ENCODE data around the gene NTM.

NTM gene

DNA sequence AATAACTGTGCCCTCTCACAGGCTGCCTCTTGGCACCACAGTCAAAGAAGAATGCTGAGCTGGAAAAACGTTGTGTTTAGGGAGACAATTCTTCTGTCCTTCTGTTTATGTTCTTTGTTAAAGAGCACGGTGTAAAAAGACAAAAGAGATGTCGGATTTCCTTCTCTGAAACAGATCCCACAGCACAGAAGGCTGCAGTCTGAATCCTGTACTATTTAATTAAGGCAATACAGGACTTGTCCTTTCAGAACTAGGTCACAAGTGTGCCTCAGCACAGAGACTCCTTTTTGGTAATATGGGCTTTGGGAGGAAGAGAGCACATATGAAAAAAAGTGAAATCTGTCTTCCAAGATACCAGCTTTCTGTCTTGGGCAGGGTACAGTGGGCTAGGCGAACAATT is 201.2 kb downstream of the NTM start:
- DNase-seq: no peak

DNA sequence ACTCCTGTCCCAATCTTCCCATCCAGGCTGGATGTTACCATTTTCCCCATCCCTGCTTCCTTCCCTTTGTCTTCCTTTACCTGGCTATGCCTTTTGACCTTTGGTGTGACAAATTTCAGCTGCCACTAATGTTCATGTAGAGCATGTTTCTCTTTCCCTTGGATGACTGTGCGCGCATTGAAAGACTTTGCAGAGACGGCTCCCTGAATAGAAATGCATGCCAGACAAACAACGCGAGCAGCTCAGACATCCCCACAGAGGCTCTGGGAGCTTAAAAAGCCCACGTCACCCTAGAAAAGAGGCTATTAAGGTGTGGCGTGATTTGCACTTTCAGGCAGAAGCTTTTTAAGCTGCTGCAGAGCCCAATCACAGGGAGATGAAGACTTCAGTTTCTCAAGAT is 202.0 kb downstream of the NTM start:
- DNase-seq: no peak

DNA sequence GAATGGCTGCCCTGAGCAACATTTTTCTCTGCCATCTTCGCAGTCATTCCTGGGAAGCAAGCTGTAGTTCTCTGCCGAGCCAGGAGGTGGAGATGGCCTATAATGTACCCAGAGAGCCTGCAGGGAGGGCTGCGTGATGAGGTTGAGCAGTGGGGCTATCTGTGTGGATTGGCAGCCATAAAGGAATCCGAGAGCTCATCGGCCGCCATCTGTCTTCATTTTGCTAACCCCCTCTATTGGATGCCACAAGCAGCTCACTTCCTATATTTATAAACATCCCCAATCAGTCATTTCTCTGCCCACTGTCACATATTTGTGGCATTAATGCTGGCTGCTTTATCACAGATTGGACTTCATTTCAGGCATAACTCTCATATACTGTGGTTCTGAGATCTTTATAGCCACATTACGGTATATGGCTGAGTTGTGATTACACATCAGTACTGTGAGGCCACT is 209.5 kb downstream of the NTM start:
- DNase-seq: no peak

DNA sequence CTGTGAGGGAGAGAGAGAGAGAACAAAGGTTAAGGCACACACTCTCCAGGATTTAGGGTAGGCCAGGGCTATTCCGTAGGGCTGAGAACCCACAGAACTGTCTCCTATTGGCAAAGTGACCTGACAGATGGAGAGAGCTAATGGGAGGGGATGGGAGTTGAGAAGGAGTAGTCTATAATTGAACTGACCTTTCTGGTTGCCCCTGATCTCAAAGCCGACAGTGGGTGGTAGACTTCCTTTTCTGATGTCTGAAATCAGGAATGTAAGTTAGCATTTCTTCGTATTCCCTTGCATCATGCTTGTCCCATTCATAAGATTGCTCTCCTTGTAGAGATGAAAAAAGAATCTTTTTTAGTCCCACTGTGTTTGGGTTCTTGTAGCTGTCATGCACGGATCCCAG is 210.1 kb downstream of the NTM start:
- DNase-seq: no peak

DNA sequence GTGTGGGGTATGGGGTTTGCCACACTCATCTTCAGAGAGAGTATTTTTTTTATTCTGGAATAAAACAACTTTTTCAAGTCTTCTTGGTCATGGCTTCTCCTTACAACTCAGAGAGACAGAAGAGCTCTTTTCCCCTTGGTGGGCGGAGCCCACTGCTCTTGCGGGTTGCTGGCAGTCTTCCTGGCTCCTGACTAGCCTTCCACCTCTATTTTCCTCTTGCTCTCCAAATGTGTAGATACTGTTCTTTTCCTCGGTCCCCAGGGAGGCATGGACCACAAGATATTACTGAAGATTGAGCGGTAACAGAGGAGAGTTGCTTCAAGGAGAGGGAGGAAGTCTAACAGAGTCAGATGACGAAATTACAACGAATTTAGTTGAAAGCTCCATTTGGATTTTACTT is 210.6 kb downstream of the NTM start:
- no peak for DNase-seq

DNA sequence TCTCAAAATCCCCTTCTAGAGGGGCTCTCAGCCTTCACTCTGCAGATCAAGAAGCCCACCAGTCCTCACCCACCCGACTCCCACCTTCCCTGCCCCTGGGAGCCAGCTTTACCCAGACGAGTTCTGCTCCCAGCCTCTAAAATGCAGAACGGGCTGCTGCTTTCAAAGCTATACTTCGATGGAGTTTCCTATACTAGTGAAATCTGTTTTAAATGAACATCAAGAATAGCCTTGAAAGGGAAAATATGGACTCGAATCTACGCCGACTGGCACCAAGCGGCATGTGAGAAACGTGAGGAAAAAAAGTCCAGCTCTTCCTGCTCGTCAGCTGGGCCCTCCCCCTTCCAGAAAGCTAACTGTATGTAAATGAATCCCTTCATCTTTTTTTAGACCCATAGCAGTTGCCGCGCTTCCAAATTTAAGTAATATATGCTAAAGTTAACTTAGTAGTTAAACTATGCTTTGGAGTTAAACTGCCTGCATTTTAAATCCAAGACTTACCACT is 211.7 kb downstream of the NTM start:
- DNase-seq: no peak

DNA sequence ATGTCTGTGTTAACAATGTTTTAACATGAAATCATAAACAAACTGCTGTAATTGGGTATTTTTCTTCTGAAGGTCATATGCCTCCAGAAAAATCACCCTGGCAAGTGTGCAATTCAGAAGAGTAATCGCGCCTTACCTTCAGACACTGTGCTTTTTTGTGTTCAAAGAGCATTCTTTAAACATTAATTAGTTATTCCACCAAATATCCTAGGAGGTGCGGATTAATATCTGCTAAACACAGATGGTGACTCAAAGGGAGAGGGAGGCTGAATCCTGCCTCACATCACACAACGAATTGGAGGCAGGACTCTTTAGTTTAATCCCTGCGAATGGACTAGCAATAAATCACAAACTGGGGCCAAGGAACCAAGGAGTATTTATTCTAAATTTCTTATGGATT is 213.0 kb downstream of the NTM start:
- DNase-seq: no peak

DNA sequence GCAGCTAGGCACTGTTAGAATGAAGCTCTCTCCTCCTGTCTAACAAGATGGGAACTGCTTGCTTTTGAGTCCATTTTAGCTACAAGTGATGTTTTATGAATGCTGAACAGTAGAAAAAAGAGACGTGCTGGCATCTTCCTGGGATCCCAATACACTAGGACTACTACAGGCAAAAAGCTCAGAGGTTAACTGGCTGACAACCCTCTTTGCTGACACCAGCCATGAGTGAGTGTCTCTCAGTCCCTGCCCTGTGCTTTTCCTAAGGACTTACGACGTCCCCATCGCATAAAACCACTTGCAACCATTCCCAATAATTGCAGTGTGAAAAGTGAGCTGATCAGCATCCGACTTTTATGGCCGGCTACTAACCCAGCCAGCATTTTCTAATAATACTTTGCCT is 213.5 kb downstream of the NTM start:
- no peak for DNase-seq

DNA sequence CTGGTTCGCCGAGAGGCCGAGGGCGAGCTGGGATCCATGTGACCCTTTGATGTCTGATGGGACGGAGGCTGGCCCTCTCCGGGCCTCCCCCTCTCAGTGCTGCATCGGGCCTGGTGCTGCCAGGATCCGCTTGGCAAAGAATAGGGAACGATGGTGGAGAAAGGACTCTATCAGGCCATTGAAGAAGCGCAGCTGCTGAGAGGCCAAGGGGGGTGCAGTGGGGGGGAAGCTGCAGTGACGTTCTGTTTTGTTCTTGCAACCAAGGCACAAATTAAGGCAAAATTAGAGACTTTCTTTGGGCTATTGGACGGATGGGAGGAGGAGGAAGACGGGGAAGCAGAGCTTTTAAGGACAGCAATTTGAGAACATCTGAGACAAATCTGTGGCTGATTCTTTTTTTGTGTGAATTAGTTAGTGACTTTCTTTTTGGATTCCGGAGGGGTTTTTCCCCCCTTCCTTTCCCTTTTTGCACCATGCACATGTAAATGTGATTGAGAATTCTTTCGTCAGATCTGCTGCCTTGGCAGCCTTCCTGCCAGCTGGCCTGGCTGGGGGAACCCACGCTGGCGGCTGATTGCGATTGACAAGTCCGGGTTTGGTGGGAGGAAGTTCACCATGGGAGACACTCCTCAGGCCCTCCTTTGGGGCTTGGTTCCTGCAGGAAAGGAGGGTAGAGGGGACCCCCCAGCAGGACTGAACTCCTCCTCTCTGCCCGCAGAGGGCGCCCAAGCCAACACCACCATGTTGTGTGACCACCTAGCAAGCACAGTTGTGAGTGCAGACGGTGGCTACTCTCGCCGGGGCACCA is 214.6 kb downstream of the NTM start:
- no peak for DNase-seq

DNA sequence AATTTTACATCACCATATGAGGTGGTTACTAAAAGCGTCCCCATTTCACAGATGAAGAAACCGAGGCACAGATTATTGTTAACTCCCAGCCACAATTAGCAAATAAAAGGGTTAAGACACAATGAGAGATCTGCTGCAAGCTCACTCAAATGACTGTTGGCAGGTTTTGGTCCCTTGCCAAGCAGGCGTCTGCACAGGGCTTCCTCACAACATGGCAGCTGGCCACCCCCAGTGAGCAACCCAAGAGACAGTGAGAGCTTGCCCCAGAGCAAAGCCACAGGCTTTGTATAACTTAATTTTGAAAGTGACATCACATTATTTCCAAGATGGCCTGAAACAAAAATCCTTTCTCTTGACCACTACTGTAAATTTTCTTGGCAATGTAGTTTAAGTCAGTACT is 217.6 kb downstream of the NTM start:
- DNase-seq: no peak

DNA sequence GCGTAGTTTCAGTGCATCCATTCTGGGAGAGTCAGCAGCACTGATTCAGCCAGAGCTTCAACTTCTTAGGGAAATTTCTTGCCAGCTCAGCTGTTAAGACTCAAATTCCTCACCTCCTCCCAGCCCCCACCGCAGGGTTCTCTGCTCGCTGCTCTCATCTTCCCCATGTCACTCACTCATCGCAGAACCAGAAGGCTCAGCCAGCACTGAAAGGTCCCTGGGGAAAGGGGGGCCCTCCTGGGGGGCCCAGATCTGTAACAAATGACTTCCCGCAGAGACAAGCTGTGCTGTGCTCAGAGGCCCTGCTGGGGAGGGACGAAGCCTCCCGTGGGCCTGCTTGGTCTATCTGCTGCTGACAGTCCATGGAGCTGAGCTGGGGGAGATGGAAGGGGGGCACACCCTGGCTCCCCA is 220.6 kb downstream of the NTM start:
- DNase-seq: no peak

DNA sequence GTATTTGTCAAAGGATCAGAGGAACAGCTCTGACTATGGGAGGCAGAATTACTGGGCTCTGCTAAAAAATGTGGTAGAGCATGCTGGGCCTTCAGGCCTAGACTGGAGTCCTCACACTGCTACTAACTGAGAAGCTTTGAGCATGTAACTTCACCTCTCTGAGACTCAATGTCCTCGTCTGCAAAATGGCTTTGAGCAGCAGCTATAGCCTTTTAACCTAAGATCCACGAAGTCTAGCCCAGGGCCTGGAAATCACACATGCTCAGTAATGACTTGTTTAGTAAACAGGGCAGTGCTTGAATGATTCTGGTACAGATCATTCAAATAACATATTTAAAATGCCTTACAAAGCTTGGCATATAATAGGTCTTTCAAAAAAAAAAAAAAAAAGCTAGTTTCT is 221.7 kb downstream of the NTM start:
- DNase-seq: no peak

DNA sequence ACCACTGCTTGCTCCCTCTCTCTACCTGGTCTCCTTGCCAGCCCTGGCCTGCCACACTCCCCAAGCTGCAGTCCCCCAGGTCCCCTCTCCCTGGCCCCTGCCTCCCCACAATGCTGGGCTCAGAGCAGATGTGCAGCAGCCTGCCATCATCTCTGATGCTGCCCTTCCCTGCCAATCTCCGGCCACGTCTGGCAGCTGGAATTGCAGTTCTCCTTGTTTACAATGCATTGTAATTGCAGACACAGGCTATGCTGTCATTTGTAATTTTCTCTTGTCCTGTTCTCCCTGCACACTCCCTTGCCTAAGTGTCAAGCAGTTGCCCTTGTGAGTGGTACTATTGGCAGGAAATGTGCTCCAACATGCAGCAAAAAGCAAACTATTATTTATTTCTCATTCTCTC is 222.3 kb downstream of the NTM start:
- no peak for DNase-seq

DNA sequence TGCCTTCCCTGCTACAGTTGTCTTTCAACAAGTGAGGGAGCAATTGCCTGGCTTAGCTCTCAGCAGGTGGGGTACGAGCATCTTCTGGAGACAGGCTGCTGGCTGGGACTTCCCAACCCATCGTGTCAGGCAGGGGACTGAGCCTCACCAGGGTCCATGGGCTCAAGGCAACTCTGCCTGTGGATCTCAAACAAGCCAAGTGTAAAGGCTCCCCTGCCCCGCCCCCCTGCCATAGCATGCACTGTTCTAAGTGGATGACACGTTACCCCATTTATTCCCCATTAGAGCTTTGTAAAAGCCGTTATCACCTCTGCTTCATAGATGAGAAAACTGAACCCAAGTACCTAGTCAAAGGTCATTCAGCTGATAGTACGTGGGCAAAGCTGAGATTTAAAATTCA is 222.9 kb downstream of the NTM start:
- DNase-seq: no peak

DNA sequence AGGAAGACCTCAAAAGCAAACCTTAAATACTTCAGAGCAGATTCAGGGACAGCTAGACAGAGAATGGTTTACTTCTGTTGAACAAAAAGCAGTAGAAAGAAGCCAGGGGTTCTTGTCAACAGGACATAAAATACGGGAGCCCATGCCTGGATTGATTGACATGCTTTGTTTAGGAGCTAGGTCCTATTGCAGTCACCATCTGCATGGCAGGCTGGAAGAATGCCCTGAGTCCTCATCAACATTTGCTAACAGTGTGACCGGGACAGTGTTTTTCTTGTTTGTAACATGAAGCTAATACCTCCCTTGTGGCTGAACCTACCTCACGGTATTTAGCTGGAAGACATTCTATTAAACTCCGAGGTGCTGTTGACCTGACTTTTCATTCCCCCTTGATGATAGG is 225.4 kb downstream of the NTM start:
- no peak for DNase-seq

DNA sequence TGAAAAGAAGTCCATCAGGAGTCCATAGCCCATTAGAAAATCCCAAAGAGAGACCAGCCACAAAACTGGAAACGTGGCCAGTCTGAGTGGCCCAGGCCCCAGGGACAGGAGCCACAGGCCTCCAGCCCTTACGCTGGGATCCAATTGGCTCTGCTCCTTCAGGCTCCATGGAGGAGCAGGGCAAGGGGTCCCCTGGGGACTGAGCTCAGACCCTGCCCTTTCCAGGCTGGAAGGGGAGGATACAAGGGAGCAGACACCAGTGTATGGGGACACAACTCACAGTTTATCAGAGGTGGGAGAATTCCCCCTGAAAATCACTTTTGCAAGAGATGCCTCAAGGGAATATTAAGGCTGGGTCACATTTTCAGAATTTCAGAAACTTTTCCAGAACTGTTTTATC is 227.5 kb downstream of the NTM start:
- DNase-seq: no peak

DNA sequence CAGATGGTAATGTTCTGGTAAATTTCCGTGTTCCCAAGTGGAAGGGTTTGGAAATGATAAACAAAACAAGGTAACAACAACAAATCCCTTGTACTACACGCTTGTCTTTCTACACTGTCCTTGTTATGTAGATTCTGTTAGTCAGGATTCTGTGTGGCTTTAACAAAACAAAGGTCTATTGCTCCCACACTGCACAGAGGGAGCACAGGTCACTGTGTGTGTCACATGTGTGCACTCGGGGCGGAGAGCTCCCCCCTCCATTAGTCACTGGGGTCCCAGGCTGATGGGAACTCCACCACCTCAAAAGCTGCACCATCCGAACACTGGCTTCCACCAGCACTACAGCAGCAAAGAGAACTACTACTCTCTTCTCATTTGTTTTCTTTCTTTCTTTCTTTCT is 227.9 kb downstream of the NTM start:
- DNase-seq: no peak

DNA sequence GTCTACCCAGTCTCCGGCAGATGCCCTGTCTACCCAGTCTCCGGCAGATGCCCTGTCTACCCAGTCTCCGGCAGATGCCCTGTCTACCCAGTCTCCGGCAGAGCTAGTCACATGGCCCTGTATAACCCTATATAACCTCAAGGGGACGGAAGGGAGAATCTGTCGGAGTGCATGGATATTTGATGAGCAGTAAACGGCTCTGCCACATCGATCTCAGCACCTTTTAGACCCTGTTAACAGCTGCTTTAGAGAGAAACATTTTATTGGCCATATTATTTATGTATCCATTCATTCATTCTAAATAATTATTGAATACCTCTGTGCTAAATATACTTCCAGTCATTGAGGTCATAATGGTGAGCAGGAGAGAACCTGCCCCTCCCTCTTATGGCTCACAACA is 228.9 kb downstream of the NTM start:
- no peak for DNase-seq

DNA sequence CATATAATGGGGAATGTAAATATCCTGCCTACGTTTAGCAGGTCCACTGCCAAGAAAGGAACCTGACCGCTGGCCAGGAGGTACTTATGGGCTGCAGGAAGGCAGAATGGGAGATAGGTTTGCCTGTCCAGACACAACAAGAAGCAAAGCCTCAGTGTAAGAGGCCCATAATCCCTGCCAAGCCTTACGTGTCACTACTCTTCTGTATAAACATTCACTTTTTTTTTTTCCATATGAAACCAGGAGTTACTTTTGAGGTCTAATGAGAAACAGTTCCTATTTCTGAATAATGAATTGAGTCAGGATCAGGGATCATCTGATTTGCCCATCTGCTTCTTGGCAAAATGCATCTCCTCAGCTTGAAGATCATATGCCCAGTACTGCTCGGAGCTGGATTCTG is 230.2 kb downstream of the NTM start:
- no peak for DNase-seq

DNA sequence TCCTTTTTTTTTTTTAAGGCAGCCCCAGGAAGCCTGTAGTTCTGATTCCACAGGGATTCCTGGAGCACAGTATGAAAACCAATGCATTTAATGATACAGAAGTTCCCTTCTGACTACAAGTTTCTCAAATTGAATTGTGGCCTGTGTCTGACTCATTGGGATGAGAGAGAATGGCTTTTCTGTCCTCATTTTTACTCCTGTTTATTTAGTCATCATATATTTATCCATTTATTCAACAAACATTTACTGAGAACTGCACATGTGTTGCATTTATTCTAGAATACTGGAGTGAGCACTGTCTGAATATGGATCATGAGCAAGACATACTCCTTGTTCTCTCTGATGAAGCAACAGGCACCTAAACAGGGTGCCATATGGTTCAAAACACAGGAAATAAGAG is 231.2 kb downstream of the NTM start:
- DNase-seq: no peak

DNA sequence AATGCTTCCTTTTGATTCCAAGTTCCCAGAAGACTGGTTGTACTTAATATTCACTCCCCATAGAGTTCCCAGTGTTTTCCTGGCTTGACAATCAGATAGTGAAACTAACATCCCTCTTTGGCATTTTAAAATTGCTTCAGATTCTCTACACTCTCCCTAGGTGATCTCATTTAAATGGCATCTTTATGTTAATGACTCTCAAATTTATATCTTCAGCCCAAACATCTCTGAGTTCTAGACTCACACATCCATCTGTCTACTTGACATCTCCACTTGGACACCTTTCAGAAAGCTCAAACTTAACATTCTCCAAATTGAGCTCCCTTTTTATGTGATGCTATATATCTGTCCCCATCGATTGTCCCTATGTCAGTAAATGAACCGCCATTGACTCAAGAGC is 232.0 kb downstream of the NTM start:
- no peak for DNase-seq

DNA sequence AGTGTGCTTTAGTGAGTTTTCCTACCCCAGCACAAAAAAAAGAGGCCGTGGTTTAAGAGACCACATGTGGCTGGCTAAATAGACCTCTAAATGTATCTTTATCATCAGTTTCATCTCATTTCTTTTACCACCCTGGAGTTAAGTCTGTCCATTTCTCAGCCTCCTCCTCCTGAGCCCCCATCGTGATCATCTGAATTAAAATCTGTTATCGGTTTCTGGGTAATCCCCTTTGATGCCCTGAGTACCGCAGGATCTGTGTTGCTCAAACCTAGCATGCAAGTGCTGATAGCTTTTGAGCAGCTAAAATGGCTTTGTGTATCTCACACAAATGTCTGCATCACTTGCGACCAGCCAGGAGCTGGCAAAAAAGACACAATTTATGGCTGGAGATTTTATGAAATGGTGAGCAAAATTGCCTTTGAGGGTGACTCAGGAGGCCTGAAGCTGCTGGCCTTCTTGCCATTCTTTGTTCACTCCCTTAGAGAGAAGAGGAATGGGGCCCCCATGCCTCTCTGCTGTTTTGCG is 236.5 kb downstream of the NTM start:
- no peak for DNase-seq

DNA sequence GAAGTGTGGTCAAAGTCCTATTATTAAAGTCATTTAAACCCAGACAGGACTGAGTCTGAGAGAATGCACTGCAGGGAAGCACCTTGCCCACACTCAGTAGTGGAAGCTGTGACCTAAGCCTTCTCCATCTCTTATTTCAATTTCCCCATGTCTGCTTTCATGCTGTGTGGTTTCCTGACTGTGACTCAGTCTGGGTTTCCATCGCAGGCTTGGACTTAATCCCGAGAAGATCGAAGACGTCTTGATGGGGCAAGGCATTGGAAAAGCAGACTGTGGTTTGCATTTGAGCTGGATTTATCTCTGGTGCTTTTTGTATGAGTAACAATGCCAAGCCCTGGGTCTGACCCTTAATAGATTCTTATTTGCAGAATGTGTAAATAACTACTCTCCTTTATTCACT is 238.9 kb downstream of the NTM start:
- no peak for DNase-seq

DNA sequence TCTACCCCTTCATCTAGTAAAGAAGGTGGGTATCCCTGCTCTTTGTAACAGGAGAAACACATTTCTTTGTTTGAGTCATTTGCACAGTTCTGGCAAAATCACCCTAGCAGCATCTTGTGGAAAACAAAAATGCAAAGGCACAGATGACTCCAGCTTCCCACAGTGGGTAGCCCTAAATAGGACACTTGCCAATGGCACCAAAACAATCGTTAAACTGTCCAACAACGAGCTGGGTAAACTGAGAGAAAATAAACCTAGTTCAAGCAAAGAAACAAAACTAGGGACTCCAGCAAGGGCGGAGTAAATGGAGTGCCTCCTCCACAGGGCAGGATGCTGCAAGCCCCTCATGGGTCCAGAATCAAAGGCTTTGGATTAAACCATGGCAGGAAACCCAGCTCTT is 239.5 kb downstream of the NTM start:
- DNase-seq: no peak

DNA sequence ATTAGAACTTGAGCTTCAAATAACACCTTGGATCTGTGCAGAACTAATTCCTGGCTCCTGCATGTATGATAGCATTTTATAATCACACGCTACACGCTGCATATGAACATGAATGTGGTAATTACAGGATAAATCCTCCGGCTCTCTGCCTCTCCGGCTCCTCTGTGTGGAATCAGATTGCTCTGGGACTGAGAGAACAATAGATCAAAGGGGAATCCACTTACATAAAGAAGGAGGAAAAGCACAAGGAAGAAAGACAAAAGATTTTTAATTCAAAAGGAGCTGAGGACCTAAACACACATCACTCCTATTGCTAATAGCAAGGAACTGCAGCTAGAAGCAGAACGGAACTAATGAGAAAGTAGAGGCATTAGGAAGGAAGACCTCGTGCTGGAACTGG is 240.9 kb downstream of the NTM start:
- DNase-seq: no peak
